Hepatocyte (in vitro differentiated cells): ENCODE measurements around the gene ALDH2. TPM values are rescaled to one million over a fixed set of nuclear protein-coding genes. Genes with fewer than 3 reads are reported as not detected.

Source experiments
- DNase-seq: peaks from one replicate; pipeline ENCODE4 v3.0.0-alpha.2; 2016; ENCODE audit warnings: low spot score
- H2AFZ ChIP-seq: fragments of 200-600 bp; sonication (generic); 2 replicates; pipeline ENCODE4 v1.6.0; 2016; ENCODE audit warnings: antibody characterized with exemption, mild to moderate bottlenecking
- H3K27ac ChIP-seq: fragments of 200-600 bp; sonication (generic); 2 replicates; pipeline ENCODE4 v1.5.1; 2016; ENCODE audit warnings: mild to moderate bottlenecking
- H3K27me3 ChIP-seq: fragments of 200-600 bp; sonication (generic); 2 replicates; pipeline ENCODE4 v1.6.1; 2016
- H3K36me3 ChIP-seq: fragments of 200-600 bp; sonication (generic); replicated peaks from 2 replicates; pipeline ENCODE4 v1.5.1; 2016; ENCODE audit warnings: low read depth; ENCODE audit not compliant: insufficient read depth
- H3K4me1 ChIP-seq: fragments of 200-600 bp; sonication (generic); 2 replicates; pipeline ENCODE4 v1.5.1; 2016; ENCODE audit warnings: mild to moderate bottlenecking, moderate library complexity; ENCODE audit not compliant: insufficient read depth
- H3K4me2 ChIP-seq: fragments of 200-600 bp; sonication (generic); 2 replicates; pipeline ENCODE4 v1.6.0; 2016
- H3K4me3 ChIP-seq: fragments of 200-600 bp; sonication (generic); 2 replicates; pipeline ENCODE4 v1.5.1; 2016; ENCODE audit warnings: mild to moderate bottlenecking
- H3K79me2 ChIP-seq: fragments of 200-600 bp; sonication (generic); 2 replicates; pipeline ENCODE4 v1.6.0; 2017; ENCODE audit warnings: mild to moderate bottlenecking
- H3K9me2 ChIP-seq: fragments of 200-600 bp; sonication (generic); replicated peaks from 2 replicates; pipeline ENCODE4 v1.6.0; 2017; ENCODE audit warnings: mild to moderate bottlenecking; ENCODE audit not compliant: insufficient read depth
- H3K9me3 ChIP-seq: fragments of 200-600 bp; sonication (generic); 2 replicates; pipeline ENCODE4 v1.5.1; 2016; ENCODE audit warnings: low read depth, mild to moderate bottlenecking
- H4K20me1 ChIP-seq: fragments of 200-600 bp; sonication (generic); 2 replicates; pipeline ENCODE4 v1.6.0; 2016; ENCODE audit warnings: mild to moderate bottlenecking; ENCODE audit not compliant: insufficient read depth, poor library complexity, severe bottlenecking
- EZH2 ChIP-seq: fragments of 200-600 bp; sonication (generic); IDR thresholded peaks from 2 replicates; pipeline ENCODE4 v1.6.1; 2016; ENCODE audit warnings: antibody characterized with exemption, mild to moderate bottlenecking, borderline replicate concordance
- EZH2phosphoT487 ChIP-seq: fragments of 200-600 bp; sonication (generic); IDR thresholded peaks from one replicate; pipeline ENCODE4 v1.6.1; 2018; ENCODE audit warnings: antibody characterized with exemption, mild to moderate bottlenecking, low read depth, moderate library complexity; ENCODE audit not compliant: unreplicated experiment, severe bottlenecking
- WGBS: methylation state at CpG from one replicate; pipeline ENCODE4 v1.1.6; 2016; ENCODE audit warnings: low lambda C conversion rate; ENCODE audit errors: missing lambda C conversion rate; 5-methylcytosine and 5-hydroxymethylcytosine counted together
- polyA plus RNA-seq: library from polyadenylated mRNA; unstranded; fragments of >200 nt; fragmentation: Nextera tagmentation; extraction: Ambion mirVana; gene quantifications from 2 replicates; pipeline ENCODE4 v1.2.1, GENCODE V29; 2016
- total RNA-seq: library from RNA; depleted of rRNA; stranded (reverse); fragments of >200 nt; gene quantifications from 2 replicates; pipeline ENCODE4 v1.2.3, GENCODE V29; 2014
- TF ChIP-seq, protein P1 (sequence below): fragments of 200-600 bp; sonication (generic); IDR thresholded peaks from 2 replicates; pipeline ENCODE4 v1.5.1; 2016; ENCODE audit warnings: antibody characterized with exemption, mild to moderate bottlenecking; ENCODE audit not compliant: poor library complexity

The ALDH2 gene
- total and polyA plus RNA-seq, 2 experiments from 2014 or later, result 126 to 203 TPM

DNA sequence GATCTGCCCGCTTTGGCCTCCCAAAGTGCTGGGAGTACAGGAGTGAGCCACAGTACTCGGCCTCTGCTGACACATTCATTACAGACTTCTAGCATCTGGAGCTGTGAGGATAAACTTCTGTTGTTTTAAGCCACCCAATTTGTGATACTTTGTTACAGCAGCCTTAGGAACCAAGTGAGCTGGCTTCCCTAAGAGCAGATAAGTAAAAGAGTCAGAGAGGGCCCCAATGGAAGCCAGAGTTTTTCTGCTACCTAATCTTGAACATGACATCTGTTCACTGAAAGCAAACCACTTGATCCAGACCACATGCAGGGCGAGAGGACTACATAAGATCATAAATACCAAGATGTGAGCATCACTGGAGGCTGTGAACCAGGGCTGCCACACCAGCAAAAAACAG, 71.6 kb downstream of the ALDH2 start:
- DNase-seq, result peak; percentile 23
- Histone ChIP-seq H3K4me3 (no peak overlapping the region), H3K27me3 (no peaks in the 10 kb centered on the region), H3K9me3 (no peaks in the 10 kb centered on the region), H3K27ac (no peak overlapping the region), H3K79me2 (peaks cover 33% of the 10 kb centered on the region), H2AFZ (no peak overlapping the region), H3K9me2 (no peaks in the 10 kb centered on the region), H4K20me1 (peaks cover under 1% of the 10 kb centered on the region), H3K36me3 (no peaks in the 10 kb centered on the region), H3K4me2 (no peak overlapping the region), H3K4me1 (peaks cover 13% of the 10 kb centered on the region)
- WGBS, result 78% methylated on average over 3 of the region's 3 CpGs
- TF ChIP-seq, protein P1, sequence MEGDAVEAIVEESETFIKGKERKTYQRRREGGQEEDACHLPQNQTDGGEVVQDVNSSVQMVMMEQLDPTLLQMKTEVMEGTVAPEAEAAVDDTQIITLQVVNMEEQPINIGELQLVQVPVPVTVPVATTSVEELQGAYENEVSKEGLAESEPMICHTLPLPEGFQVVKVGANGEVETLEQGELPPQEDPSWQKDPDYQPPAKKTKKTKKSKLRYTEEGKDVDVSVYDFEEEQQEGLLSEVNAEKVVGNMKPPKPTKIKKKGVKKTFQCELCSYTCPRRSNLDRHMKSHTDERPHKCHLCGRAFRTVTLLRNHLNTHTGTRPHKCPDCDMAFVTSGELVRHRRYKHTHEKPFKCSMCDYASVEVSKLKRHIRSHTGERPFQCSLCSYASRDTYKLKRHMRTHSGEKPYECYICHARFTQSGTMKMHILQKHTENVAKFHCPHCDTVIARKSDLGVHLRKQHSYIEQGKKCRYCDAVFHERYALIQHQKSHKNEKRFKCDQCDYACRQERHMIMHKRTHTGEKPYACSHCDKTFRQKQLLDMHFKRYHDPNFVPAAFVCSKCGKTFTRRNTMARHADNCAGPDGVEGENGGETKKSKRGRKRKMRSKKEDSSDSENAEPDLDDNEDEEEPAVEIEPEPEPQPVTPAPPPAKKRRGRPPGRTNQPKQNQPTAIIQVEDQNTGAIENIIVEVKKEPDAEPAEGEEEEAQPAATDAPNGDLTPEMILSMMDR, result no peak
- no peak for TF ChIP-seq EZH2phosphoT487
- TF ChIP-seq EZH2, result no peak

DNA sequence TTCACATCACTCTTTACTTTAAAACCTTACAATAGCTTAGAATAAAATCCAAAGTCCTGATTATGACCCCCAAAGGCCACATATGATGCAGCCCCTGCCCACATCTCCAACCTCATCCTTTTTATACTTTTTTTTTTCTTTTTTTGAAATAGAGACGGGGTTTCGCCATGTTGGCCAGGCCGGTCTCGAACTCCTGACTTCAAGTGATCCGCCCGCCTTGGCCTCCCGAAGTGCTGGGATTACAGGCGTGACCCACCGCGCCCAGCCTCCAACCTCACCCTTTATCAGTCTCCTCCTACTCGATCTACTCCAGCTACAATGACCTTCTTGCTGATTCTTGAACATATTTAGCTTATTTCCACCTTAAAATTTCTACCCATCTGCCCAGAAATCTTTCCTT, 74.1 kb downstream of the ALDH2 start:
- peaks cover 5% of the 10 kb centered on the region for H4K20me1 ChIP-seq
- no peaks in the 10 kb centered on the region for H3K27me3 ChIP-seq
- H3K79me2 ChIP-seq, result peaks cover 58% of the 10 kb centered on the region
- no peaks in the 10 kb centered on the region for H3K9me3 ChIP-seq
- no peaks in the 10 kb centered on the region for H3K9me2 ChIP-seq
- 54% methylated on average over 11 of the region's 11 CpGs for WGBS
- H3K36me3 ChIP-seq, result no peaks in the 10 kb centered on the region
- peak overlapping the region; percentile 59 for H3K4me3 ChIP-seq
- H2AFZ ChIP-seq, result peak overlapping the region; percentile 90
- H3K27ac ChIP-seq, result peak overlapping the region; percentile 99
- TF ChIP-seq EZH2, result no peak
- TF ChIP-seq, protein P1, result no peak
- TF ChIP-seq EZH2phosphoT487, result no peak
- peaks cover 21% of the 10 kb centered on the region for H3K4me1 ChIP-seq
- no peak for DNase-seq
- H3K4me2 ChIP-seq, result peak overlapping the region; percentile 91

DNA sequence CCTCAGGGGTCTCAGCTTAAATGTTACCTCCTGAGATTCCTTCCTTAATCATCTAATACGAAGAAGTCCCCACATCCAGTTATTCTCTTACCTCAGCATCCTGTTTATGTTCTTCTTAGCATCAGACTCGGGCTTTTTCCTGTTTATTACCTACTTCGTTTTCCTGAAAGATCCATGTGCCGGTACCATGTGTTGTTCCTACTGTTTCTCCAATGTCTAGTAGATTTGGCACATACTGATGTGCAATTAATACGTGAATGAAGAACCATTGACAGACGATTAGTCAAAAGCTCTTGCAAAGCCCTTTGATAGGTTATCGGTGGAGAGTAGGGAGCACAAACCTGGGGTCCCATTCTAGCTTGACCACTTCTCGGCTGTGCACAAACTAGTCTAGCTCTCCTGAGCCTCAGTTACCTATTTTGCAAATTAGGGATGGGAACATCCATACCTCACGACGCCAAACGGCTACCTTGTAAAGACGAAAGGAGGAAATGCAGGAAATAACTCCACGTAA, 74.6 kb downstream of the ALDH2 start:
- no peaks in the 10 kb centered on the region for H3K9me2 ChIP-seq
- peak overlapping the region; percentile 91 for H3K4me2 ChIP-seq
- H3K36me3 ChIP-seq, result no peaks in the 10 kb centered on the region
- no peaks in the 10 kb centered on the region for H3K27me3 ChIP-seq
- peak overlapping the region; percentile 59 for H3K4me3 ChIP-seq
- peaks cover 5% of the 10 kb centered on the region for H4K20me1 ChIP-seq
- H3K27ac ChIP-seq, result peak overlapping the region; percentile 99
- H3K9me3 ChIP-seq, result no peaks in the 10 kb centered on the region
- no peak for DNase-seq
- TF ChIP-seq, protein P1, result no peak
- TF ChIP-seq EZH2phosphoT487, result no peak
- no peak for TF ChIP-seq EZH2
- H3K79me2 ChIP-seq, result peaks cover 63% of the 10 kb centered on the region
- H2AFZ ChIP-seq, result peak overlapping the region; percentile 90
- peaks cover 21% of the 10 kb centered on the region for H3K4me1 ChIP-seq
- 1% methylated on average over 13 of the region's 13 CpGs for WGBS
